Activated CD8-positive, alpha-beta memory T cell treated with anti-CD3 and anti-CD28 coated beads for 4 hours (primary cell): Measurements from ENCODE around the gene DTNBP1.
"Not testable (repeated sequence)": the region's sequence is repeated elsewhere in the genome, so short reads cannot be mapped to it uniquely, and the experiment has no call there.

Experiments used
- DNase-seq, 2 donors: peaks; one replicate each; pipeline ENCODE4 v3.0.0-alpha.2; 2020; ENCODE audit warnings: low read depth in 2 of 2

The DTNBP1 gene

GRCh38 chr6:15666896-15667295, 4.1 kb upstream of the DTNBP1 start:
- not testable (repeated sequence) for DNase-seq

- DNase-seq, result no peak
Measured at GRCh38 chr6:15665237-15665636, 2.4 kb upstream of the DTNBP1 start.

GRCh38 chr6:15663130-15663871, 473 bp upstream of the DTNBP1 start:
- no peak for DNase-seq

- no peak for DNase-seq
Measured at GRCh38 chr6:15661853-15662325, 939 bp downstream of the DTNBP1 start.

- DNase-seq, result no peak
Measured at GRCh38 chr6:15659181-15659580, 3.6 kb downstream of the DTNBP1 start.

GRCh38 chr6:15658181-15658744, 4.6 kb downstream of the DTNBP1 start:
- no peak for DNase-seq

GRCh38 chr6:15657290-15657689, 5.5 kb downstream of the DTNBP1 start:
- DNase-seq, result no peak

GRCh38 chr6:15656145-15656544, 6.7 kb downstream of the DTNBP1 start:
- no peak for DNase-seq

- no peak for DNase-seq
Measured at GRCh38 chr6:15654250-15654649, 8.6 kb downstream of the DTNBP1 start.

GRCh38 chr6:15653581-15653980, 9.2 kb downstream of the DTNBP1 start:
- DNase-seq, result no peak

- DNase-seq, result not testable (repeated sequence)
Measured at GRCh38 chr6:15650004-15650559, 12.7 kb downstream of the DTNBP1 start.

GRCh38 chr6:15644904-15645303, 17.9 kb downstream of the DTNBP1 start:
- no peak for DNase-seq

GRCh38 chr6:15643542-15643941, 19.3 kb downstream of the DTNBP1 start:
- no peak for DNase-seq

- no peak for DNase-seq
Measured at GRCh38 chr6:15642276-15642675, 20.6 kb downstream of the DTNBP1 start.

- DNase-seq, result no peak
Measured at GRCh38 chr6:15638373-15638772, 24.5 kb downstream of the DTNBP1 start.

GRCh38 chr6:15631432-15631831, 31.4 kb downstream of the DTNBP1 start:
- DNase-seq, result no peak

- DNase-seq, result no peak
Measured at GRCh38 chr6:15630202-15630601, 32.6 kb downstream of the DTNBP1 start.

GRCh38 chr6:15629487-15629886, 33.3 kb downstream of the DTNBP1 start:
- no peak for DNase-seq

- DNase-seq, result peak; percentile 20 to 24
Measured at GRCh38 chr6:15628499-15629131, 34.2 kb downstream of the DTNBP1 start.

GRCh38 chr6:15627821-15628220, 35.0 kb downstream of the DTNBP1 start:
- no peak for DNase-seq

GRCh38 chr6:15626878-15627674, 35.8 kb downstream of the DTNBP1 start:
- no peak for DNase-seq

- no peak for DNase-seq
Measured at GRCh38 chr6:15626160-15626559, 36.7 kb downstream of the DTNBP1 start.
